ENCODE data around the gene P3H3.

GRCh38 chr12:6820166-6820565, 8.0 kb upstream of the P3H3 start:
- TF ChIP-seq POLR2A (IDR thresholded peaks at IDR 0.05) (no peak), CTCF (IDR thresholded peaks at IDR 0.05 in 4 of 5, conservative IDR thresholded peaks at IDR 0.05 in 1 of 5) (no peak)
